ENCODE results near the gene CORO1C.
A peak's percentile ranks its signal among the peaks of the same experiment; 100 is the strongest.

Gene CORO1C

DNA sequence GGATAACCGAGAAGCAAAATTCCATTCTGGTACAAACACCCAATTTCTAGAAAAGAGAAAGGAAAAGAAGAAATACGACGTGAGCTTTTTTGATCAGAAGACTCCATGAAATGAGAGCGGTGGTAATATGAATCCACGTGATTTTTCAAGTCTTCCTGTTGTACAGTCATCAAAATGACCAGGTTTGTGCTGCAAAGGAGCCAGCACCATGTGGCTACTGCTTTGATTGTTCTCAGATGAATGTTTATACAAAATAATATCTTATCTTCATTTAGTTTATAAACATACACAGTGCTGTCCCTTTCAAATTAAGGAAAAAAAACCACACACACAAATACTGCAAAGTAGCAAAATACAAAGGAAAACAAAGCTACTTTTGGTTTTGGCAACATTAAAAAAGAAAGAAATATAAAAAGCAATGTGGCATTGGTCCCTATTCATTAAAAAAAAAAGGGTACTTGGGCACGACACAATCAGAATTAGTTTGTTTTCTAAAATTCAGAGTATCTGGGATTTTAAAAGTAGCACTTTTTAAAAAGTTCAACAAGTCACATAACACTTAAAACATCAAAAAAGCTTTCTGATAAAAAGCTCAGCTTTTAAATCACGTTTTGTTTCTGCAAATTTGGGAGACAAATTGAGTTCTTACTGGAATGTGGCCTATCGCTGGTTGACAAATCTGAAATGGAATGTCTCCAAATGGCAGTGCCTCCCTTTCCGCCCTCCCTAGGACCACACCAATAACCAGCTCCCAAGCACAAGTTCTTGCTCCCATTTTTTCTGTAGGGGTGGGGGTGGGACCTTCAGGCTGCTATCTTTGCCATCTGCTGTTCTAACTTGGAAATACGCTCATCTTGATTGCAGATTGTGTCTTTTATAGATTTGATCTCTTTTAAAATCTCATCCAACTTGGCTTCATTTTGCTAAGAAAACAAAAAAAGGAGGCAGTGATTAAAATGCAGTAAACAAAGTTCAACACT, 84.4 kb downstream of the CORO1C start:
- DNase-seq: no peak

DNA sequence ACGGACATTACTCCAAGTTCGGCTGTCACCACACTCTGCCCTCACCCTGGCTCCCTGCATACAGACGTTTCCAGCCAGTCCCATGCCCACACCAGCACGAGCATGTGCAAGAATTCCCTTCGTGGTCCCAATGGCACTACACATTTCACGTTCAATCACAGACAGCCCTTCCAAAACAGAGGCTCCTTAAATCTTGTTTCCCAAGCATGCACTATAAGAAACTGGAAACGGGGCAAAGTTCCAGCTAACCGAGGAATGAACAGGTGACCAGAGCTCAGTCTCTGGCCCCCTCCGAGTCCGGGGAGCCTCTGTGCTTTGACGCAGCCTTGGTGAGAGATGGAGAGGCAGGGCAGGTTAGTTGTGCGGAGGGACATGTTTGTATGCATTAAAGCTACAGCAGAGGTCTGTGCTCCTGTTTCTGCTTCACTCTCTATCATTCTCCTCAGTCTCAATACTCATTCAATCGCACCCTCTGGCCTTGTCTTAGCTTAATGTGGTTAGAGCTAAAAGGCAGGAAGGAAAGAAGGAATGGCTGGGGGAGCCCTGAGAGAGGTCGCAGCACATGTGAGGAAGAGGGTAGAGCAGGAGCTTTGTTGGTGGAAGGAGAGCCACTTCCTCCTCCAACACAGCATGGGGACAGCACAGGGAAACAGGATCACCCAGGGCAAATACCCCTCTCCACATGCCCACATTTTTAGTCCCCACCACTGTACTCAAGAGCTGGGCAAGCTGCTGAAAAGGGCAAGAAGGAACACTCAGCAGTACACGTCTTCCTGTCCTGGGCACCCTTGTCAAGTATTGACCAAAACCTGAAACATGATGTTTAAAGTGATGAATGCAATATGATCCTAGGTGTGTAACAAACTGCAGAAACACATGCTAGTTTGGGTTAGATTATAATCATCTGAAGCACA, 85.4 kb downstream of the CORO1C start:
- DNase-seq: no peak

DNA sequence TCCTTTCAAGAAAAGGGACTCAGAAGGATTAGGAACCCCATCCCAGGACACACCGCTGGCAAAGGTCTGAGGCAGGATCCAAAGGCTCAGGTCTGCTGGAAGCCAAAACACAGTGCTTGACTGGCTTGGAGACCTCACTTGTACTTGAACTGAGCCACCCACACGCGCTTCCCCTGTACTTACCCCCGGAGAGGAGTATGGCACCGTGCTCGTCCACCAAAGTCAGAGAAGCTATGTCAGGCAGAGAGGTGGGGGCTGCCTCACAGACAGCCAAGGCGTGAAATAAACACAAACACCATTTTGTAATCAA, 86.6 kb downstream of the CORO1C start:
- DNase-seq: no peak

DNA sequence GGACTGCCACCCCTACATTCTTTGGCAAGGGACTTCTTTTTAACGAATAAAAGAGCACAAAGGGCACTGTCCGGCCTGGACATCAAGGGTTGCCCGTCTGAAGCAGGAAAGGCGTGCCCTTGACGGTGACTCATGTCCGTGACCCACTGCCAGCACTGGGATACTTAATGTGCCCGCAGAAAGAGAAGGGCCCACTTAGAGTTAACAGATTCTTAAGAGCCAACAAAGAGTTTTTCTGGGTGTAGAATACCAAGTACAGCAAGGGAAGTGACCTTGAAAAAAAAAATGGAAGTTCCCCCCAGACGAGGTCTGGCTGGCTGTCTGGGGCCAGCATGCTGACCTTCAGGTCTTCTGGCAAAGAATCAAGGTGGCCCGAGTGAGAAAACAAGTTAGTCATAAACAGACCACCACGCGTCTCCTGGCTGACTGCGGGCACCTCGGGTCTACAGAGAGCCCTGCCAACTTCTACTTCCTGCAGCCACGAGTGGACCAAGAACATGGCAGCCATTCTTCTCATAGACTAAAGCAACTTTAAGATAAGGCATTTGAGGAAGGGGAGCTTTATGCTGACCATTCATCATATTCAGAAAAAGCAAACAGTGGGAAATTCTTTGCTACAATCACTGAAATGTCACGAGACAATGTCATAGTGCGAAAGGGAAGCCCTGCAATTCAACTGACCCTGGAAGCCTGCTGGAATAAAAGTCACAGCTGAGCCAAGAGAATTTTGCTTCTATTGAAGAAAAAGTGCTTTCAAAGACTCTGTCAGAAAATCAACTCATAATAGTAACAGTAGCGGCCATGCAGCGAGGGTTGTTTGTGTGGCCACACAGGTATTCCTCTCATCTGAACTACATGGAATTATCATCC, 87.1 kb downstream of the CORO1C start:
- no peak for DNase-seq

DNA sequence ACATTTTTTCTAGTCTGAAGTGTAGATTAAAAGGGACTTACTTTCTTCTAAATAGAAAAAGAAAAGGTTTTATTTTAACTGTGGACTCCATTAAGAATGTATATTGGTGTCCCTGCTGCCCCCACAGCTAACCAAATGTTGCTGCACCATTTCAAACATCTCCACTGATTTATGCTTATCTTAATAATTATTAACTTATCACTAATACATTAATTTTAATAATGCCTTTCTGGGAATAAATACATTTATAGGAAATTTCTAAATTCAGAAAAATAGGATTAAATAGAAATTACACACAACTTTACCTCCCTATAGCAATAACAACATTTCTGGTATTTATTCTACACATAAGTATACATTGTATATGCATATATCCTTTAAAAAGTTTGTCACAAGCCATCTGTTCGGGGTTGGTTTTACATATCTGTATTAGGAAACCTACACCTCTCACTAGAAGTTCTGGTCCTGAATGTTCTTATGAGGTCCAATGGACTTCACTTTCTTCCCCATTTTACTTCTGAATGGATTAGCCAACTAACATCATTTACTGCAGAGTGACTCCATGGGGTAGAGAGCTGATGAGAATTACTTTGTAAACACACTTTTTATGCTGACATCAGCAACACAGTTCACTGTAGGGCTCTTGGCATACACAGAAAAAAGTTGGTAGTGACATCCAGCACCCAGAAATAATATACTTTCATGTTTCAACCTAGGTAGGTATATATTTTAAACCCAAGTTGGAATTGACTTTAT, 88.2 kb downstream of the CORO1C start:
- DNase-seq: no peak

DNA sequence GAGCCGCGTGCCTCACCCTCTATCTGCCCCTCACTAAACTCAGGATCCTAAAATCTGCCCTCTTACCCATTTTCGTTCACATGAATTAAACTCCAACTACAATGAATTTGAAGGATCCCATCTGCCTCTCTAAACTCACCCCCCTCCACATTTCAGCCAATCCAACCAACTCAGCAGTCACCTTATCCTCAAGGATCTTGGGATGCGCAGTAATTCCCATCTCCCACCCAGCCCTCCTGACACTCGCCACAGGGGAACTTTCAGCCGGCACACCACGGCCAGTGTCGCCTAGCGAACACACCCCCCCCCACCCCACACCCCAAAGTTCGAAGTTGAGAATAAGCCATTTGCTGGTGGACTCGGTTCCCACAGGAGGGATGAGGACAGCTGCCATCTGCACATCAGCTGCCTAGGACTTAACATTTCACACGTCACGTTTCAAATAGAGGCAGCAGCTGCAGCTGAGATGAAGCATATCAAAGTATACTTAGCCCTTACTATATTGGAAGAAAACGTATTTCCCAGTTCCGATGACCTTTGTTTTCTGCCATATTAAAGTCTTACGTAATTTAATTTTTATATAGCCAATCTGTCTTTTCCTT, 88.9 kb downstream of the CORO1C start:
- DNase-seq: peak; percentile 94

GRCh38 chr12:108641446-108642268, 89.7 kb downstream of the CORO1C start:
- DNase-seq: no peak

- peak; percentile 10 for DNase-seq
Measured at GRCh38 chr12:108640802-108641445, 90.4 kb downstream of the CORO1C start.

- no peak for DNase-seq
Measured at GRCh38 chr12:108638997-108639822, 92.1 kb downstream of the CORO1C start.

GRCh38 chr12:108638141-108638827, 93.0 kb downstream of the CORO1C start:
- DNase-seq: no peak

GRCh38 chr12:108637222-108637971, 93.9 kb downstream of the CORO1C start:
- DNase-seq: no peak

DNA sequence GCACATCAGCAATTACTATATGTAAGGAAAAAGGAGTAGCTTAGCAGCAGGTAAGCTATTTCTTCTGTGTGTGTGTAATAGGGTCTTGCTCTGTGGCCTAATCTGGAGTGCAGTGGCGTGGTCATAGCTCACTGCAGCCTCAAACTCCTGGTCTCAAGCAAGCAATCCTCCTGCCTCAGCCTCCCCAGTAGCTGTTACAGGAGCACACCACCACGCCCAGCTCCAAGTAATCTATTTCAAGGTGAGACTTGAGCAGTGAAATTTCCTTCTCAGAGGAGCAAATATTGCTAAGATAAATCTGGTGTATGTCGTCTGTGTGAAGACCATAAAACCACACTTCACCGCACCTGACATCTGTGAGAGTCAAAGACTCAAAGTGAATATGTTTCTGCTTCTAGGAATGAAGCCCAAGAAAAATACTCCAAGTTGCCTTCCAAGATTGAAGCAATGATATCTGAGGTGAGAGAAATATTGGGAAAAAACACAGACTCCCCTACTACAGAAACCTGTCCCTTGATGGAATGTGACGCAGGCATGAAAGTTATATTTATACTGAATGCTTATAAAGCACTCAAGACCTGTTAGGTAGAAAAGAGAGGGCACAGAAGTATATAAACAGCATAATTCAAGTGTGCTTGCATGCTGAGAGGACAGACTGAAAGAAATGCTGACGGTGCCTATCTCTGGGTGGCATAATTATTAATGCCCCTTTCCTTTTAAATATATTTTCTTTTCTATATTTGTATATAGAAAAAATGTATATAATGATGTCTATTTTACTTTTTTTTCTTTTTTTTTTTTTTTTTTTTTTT, 95.1 kb downstream of the CORO1C start:
- DNase-seq: no peak

DNA sequence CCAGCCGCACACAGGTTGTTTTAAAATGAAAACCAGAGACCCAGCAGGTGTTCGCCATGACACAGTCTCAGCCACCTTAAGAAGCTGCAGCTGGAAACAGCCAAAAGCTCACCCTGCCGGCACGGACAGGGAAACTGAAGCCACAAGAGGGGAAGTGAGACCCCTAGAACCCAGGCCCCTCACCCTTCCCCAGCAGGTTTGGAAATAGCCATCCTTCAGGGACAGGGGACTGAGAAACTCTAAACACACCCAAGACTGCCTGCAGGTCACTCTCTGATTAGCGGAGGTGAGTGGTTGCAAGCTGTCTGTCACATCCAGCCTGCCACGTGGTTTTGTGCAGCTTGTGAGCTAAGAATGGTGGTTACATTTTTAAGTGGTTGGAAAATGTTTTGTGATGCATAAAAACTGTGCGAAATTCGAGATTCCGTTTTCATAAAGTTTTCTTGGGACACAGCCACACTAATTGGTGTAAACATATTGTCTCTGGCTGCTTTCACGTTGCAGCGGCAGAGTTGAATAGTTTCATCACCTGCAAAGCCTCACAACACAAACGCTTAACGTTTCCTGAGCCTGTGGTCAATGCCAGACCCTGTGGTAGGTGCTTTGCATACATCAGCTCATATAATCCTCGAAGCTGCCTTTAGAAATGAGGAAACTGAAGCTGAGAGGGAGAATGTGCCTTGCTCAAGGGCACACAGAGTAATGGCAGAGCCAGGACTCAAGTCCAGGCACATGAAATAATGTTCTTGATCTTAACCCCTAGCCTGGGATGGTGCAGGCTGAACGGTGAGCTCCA, 95.9 kb downstream of the CORO1C start:
- DNase-seq: no peak

- DNase-seq: peak; percentile 80
Measured at GRCh38 chr12:108634341-108634751, 97.0 kb downstream of the CORO1C start.

DNA sequence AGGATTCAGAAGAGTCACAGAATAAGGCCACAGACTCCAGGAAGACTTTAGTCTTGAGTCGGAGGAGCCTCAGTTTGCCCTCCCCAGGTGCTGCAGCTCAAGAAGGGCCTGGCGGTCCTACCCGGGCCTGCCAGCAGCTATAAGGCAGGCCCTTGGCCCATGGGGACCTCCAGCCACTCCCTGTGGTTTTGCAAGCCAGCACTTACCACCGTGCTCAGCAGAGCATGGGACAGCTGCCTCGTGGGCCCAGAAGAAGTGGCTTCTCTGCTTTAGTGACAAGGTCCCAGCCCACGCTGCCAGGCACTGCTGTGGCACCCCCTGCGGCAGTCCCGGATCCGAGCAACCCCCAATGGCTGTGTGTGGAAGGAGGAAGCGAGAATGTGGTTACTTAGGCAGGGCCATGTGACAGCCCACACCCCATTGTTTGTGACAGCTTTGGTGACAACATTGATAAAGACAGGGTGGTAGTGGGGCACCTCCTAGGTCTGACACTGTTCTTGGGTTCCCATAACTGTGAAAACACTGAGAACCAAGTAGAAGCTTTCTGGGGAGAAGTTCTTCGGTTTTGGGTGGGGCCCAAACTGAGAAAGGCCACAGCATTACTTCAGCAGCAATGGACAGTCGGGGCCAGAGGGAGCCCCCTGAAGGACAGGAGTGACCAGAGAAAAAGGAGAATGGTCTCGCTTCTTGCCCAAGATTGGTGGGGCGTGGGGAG, 97.6 kb downstream of the CORO1C start, which contains the start of gene SELPLG:
SELPLG (minus strand) TSS at position 361 of the 715 bp plus-strand sequence. CDS start 9,587 bp downstream, outside the sequence.
- DNase-seq: no peak

Data from NCI-H524 treated with DMSO at 0.1 percent for 48 hours (cell line).